Activated T-helper 17 cell treated with anti-CD3 and anti-CD28 coated beads, Interleukin-2, amount 50 U/mL, for 72 hours (primary cell): ENCODE results near the gene RBX1. TPM values are rescaled to one million over a fixed set of nuclear protein-coding genes. Genes with fewer than 3 reads are reported as not detected.
"Not testable (repeated sequence)": the region's sequence is repeated elsewhere in the genome, so short reads cannot be mapped to it uniquely, and the experiment has no call there.

Source experiments
- ATAC-seq: fragments of 150-1000 bp; cut with Tn5 transposase; replicated peaks from 2 replicates; pipeline ENCODE4 v1.10.0; 2021; ENCODE audit warnings: mild to moderate bottlenecking, moderate library complexity
- H3K27ac Mint-ChIP-seq: one replicate; pipeline ENCODE4 v1.8.0; 2022; ENCODE audit warnings: mixed read lengths
- H3K27me3 Mint-ChIP-seq: one replicate; pipeline ENCODE4 v1.8.0; 2022; ENCODE audit warnings: mixed read lengths
- H3K36me3 Mint-ChIP-seq: one replicate; pipeline ENCODE4 v1.8.0; 2022; ENCODE audit warnings: low read depth, mild to moderate bottlenecking, mixed read lengths
- H3K4me1 Mint-ChIP-seq: one replicate; pipeline ENCODE4 v1.8.0; 2022; ENCODE audit warnings: mixed read lengths
- H3K4me3 Mint-ChIP-seq: one replicate; pipeline ENCODE4 v1.8.0; 2022; ENCODE audit warnings: mild to moderate bottlenecking, mixed read lengths
- H3K9me3 Mint-ChIP-seq: one replicate; pipeline ENCODE4 v1.8.0; 2022; ENCODE audit warnings: mixed read lengths
- total RNA-seq, 2 donors: library from RNA; stranded (reverse); gene quantifications; one replicate each; pipeline ENCODE4 v1.2.3, GENCODE V29; 2022

RBX1 gene
- 10 to 100 TPM; 70.8 to 93.0 TPM for total RNA-seq

DNA sequence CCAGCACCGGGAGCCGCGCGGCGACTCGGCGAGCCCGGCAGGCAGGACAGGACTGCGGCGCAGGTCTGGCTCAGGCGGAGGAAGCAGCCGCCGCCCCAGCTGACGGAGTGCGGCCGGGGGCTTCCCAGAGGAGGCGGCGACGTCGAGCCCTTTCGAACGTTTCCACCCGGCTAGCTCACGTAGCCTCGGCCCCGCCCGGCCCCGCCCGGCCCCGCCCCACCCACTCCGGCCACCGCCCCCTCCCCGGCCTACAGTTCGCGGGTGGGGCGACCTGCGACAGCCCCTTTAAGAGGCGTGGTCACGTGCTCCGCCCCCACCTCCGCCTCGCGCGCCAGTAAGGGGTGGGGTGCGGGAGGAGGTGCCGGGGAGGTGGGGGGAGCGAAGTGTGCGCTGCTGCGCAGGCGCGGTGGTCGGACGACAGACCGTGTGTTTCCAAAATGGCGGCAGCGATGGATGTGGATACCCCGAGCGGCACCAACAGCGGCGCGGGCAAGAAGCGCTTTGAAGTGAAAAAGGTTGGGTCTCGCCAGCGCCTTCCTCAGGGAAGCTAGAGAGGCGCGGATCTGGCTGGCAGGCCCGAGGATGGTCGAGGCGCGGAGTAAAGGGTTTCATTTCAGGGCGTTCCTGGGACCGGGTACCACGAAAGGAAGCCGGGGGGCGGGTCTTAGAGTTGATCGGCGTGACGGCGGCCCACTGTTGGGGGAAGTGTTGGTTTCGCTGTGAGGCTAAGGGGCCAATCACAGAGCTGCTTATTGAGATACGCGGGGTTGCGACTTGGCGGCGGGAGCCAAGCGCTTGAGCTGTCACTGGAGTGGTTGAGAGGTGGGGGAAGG, at the start of gene RBX1:
Gene RBX1 (plus strand): TSS at position 417 of the 833 bp plus-strand sequence. CDS start 21 bp downstream, at position 438.
- H3K27ac Mint-ChIP-seq: peak within 1 kb of the TSS; percentile 98
- ATAC-seq: peak; percentile 83
- peak within 1 kb of the TSS; percentile 97 for H3K4me3 Mint-ChIP-seq
- H3K27me3 Mint-ChIP-seq: no peaks in the 10 kb centered on the region
- no peaks in the 10 kb centered on the region for H3K9me3 Mint-ChIP-seq
- H3K4me1 Mint-ChIP-seq: peaks cover 14% of the 10 kb centered on the region
- peaks cover 55% of the 10 kb centered on the region for H3K36me3 Mint-ChIP-seq

GRCh38 chr22:40904101-40904500, 47.1 kb upstream of the RBX1 start:
- Mint-ChIP-seq H3K4me1 (peaks cover 7% of the 10 kb centered on the region), H3K27ac (no peak overlapping the region), H3K4me3 (no peak overlapping the region), H3K9me3 (no peaks in the 10 kb centered on the region), H3K27me3 (no peaks in the 10 kb centered on the region), H3K36me3 (peaks cover 19% of the 10 kb centered on the region)
- no peak for ATAC-seq

GRCh38 chr22:40908895-40909294, 42.3 kb upstream of the RBX1 start:
- H3K36me3 Mint-ChIP-seq: peaks cover 42% of the 10 kb centered on the region
- ATAC-seq: no peak
- no peaks in the 10 kb centered on the region for H3K9me3 Mint-ChIP-seq
- peaks cover 3% of the 10 kb centered on the region for H3K4me1 Mint-ChIP-seq
- no peak overlapping the region for H3K4me3 Mint-ChIP-seq
- no peaks in the 10 kb centered on the region for H3K27me3 Mint-ChIP-seq
- no peak overlapping the region for H3K27ac Mint-ChIP-seq

DNA sequence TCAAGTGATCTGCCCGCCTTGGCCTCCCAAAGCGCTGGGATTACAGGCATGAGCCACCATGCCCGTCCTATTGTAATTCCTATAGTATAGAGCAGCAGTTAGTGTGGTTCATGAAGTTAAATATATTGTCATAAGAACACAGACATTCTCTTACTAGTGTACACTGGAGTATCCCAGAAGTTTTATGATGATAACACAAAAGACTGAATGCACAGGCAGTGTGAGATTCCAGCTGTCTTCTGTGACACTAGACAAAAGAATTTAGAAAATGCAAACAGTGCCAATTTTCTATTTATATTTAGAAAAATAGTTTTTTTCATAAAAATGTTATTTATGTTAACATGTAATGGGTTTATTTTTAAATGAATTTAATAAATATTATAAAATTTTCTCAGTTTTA, 39.4 kb upstream of the RBX1 start:
- no peaks in the 10 kb centered on the region for H3K27me3 Mint-ChIP-seq
- H3K36me3 Mint-ChIP-seq: peaks cover 60% of the 10 kb centered on the region
- H3K4me1 Mint-ChIP-seq: no peaks in the 10 kb centered on the region

GRCh38 chr22:40912987-40913386, 38.2 kb upstream of the RBX1 start:
- Mint-ChIP-seq H3K36me3 (peaks cover 59% of the 10 kb centered on the region), H3K27ac (peak overlapping the region; percentile 61)
- not testable (repeated sequence) for H3K9me3 Mint-ChIP-seq, ATAC-seq, H3K4me1 Mint-ChIP-seq, H3K27me3 Mint-ChIP-seq, H3K4me3 Mint-ChIP-seq

More for the DNA sequence above, 39.4 kb upstream of the RBX1 start:
- no peak for ATAC-seq
- Mint-ChIP-seq H3K27ac (no peak overlapping the region), H3K4me3 (no peak overlapping the region), H3K9me3 (no peaks in the 10 kb centered on the region)

DNA sequence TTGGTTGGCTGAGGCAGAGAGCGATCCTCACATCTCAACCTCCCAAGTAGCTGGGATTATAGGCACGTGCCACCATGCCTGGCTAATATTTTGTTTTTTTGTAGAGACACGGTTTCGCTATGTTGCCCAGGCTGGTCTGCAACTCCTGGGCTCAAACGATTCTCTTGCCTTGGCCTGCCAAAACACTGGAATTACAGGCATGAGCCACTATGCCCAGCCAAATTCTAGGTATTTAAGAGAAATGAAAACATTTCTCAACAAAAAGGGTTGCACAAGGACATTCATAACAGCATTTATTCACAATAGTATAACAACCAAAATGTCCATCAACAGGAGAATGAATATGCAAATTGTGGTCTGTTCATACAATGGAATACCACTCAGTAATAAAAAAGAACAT, 31.7 kb upstream of the RBX1 start:
- Mint-ChIP-seq H3K9me3 (no peaks in the 10 kb centered on the region), H3K27me3 (no peaks in the 10 kb centered on the region), H3K27ac (no peak overlapping the region), H3K36me3 (peaks cover 49% of the 10 kb centered on the region), H3K4me3 (no peak overlapping the region), H3K4me1 (peaks cover 4% of the 10 kb centered on the region)
- no peak for ATAC-seq

GRCh38 chr22:40920526-40920925, 30.7 kb upstream of the RBX1 start:
- H3K9me3 Mint-ChIP-seq: no peaks in the 10 kb centered on the region
- H3K27me3 Mint-ChIP-seq: no peaks in the 10 kb centered on the region
- ATAC-seq: no peak
- H3K36me3 Mint-ChIP-seq: peaks cover 51% of the 10 kb centered on the region
- no peak overlapping the region for H3K27ac Mint-ChIP-seq
- H3K4me3 Mint-ChIP-seq: no peak overlapping the region
- peaks cover 4% of the 10 kb centered on the region for H3K4me1 Mint-ChIP-seq

GRCh38 chr22:40922484-40923303, 28.5 kb upstream of the RBX1 start:
- H3K4me1 Mint-ChIP-seq: peaks cover 4% of the 10 kb centered on the region
- no peaks in the 10 kb centered on the region for H3K27me3 Mint-ChIP-seq
- H3K4me3 Mint-ChIP-seq: peak overlapping the region; percentile 64
- H3K27ac Mint-ChIP-seq: peak overlapping the region; percentile 87
- H3K36me3 Mint-ChIP-seq: peaks cover 54% of the 10 kb centered on the region
- no peaks in the 10 kb centered on the region for H3K9me3 Mint-ChIP-seq
- ATAC-seq: peak; percentile 87

DNA sequence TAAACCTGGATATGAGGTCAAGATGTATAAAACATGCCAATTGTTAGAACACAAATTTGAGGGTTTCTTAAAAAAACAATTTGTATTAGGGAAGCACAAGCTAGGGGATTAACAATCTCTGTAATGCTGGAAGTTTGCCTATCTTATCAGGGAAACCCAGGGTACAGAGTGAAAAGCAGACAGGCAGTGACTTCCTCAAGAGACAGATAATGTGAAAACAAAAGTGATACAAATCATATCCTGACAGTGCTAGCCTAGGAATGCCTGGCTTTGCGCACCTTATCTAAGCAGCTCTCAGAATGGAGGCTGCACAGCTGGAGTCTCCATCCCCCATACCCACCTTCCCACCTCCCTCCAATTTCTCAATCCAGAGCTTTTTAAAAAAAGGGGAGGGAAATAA, 22.5 kb upstream of the RBX1 start:
- no peak overlapping the region for H3K4me3 Mint-ChIP-seq
- no peak for ATAC-seq
- peaks cover 46% of the 10 kb centered on the region for H3K36me3 Mint-ChIP-seq
- H3K4me1 Mint-ChIP-seq: no peaks in the 10 kb centered on the region
- no peak overlapping the region for H3K27ac Mint-ChIP-seq
- no peaks in the 10 kb centered on the region for H3K27me3 Mint-ChIP-seq
- H3K9me3 Mint-ChIP-seq: no peaks in the 10 kb centered on the region

- Mint-ChIP-seq H3K27ac (no peak overlapping the region), H3K36me3 (peaks cover 12% of the 10 kb centered on the region), H3K9me3 (no peaks in the 10 kb centered on the region), H3K4me1 (no peaks in the 10 kb centered on the region), H3K4me3 (no peak overlapping the region), H3K27me3 (no peaks in the 10 kb centered on the region)
- no peak for ATAC-seq
These were observed 18.8 kb upstream of the RBX1 start for GRCh38 chr22:40932396-40932795.

DNA sequence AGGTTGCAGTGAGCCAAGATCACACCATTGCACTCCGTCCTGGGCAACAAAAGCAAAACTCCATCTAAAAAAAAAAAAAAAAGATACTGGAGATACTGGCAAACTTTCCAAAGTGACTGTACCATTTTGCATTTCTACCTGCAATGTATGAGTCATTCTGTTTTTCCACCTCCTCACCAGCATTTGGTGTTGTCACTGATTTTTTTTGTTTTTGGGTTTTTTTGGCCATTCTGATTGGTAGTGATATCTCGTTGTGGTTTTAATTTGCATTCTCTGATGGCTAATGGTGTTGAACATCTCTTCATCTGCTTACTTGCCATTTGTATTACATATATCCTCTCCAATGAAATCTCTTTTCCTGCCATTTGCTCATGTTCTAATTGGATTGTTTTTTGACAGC, 12.0 kb upstream of the RBX1 start:
- ATAC-seq: peak; percentile 94
- no peaks in the 10 kb centered on the region for H3K27me3 Mint-ChIP-seq
- peaks cover 8% of the 10 kb centered on the region for H3K4me1 Mint-ChIP-seq
- H3K27ac Mint-ChIP-seq: peak overlapping the region; percentile 86
- no peaks in the 10 kb centered on the region for H3K9me3 Mint-ChIP-seq
- H3K4me3 Mint-ChIP-seq: peak overlapping the region; percentile 29
- no peaks in the 10 kb centered on the region for H3K36me3 Mint-ChIP-seq

DNA sequence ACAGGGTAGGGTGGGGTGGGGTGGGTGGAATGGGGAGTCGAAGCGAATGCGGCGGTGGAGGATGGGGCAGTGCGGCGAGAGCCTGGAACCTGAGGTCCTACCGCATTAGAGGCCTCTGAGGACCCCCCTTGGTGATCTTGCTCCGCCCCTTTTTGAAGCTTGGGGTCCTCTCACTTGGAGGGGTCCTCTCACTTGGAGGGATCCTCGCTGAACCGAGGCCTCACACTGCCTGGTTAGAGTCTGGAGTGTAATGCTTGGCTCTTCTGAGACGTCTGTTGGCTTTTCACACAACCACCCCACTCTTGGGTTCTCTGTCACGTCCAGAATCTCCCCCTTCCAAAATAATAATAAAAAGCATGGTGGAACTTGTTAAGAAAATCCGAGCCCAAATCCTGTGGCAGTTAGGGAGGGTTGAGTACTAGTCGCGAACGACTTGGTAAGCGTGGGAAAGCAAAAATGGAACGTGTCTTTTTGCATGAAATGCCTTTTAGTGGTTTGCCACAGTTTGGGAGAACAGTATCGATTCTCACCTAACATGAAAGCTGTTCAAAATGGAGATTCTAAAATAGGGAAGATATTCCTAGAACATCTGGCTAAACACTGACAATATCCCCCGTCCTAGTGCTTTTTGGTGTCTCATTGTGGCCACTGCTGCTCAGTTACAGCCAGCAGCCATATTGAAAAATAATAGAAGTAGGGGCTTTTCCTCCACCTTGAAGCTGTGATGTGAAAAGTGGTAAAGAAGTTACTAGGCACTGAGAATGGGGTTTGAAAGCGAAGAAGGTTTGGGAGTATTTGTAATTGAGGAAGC, 822 bp downstream of the RBX1 start:
- peak overlapping the region; percentile 97 for H3K4me3 Mint-ChIP-seq
- H3K4me1 Mint-ChIP-seq: peaks cover 14% of the 10 kb centered on the region
- peaks cover 64% of the 10 kb centered on the region for H3K36me3 Mint-ChIP-seq
- H3K27me3 Mint-ChIP-seq: no peaks in the 10 kb centered on the region
- peak; percentile 1 for ATAC-seq
- H3K27ac Mint-ChIP-seq: peak overlapping the region; percentile 98
- no peaks in the 10 kb centered on the region for H3K9me3 Mint-ChIP-seq

GRCh38 chr22:40953471-40953870, 2.3 kb downstream of the RBX1 start:
- no peaks in the 10 kb centered on the region for H3K9me3 Mint-ChIP-seq
- peaks cover 75% of the 10 kb centered on the region for H3K36me3 Mint-ChIP-seq
- H3K27ac Mint-ChIP-seq: peak overlapping the region; percentile 98
- H3K4me3 Mint-ChIP-seq: peak overlapping the region; percentile 97
- peaks cover 14% of the 10 kb centered on the region for H3K4me1 Mint-ChIP-seq
- no peaks in the 10 kb centered on the region for H3K27me3 Mint-ChIP-seq
- no peak for ATAC-seq

GRCh38 chr22:40954113-40954512, 2.9 kb downstream of the RBX1 start:
- Mint-ChIP-seq H3K27ac (peak overlapping the region; percentile 98), H3K4me1 (peaks cover 14% of the 10 kb centered on the region), H3K27me3 (no peaks in the 10 kb centered on the region), H3K36me3 (peaks cover 81% of the 10 kb centered on the region), H3K4me3 (peak overlapping the region; percentile 97), H3K9me3 (no peaks in the 10 kb centered on the region)
- ATAC-seq: no peak
